ENCODE measurements around the gene GRIK5. TPM values are rescaled to one million over a fixed set of nuclear protein-coding genes. Genes with fewer than 3 reads are reported as not detected.
"Not testable (repeated sequence)": the region's sequence is repeated elsewhere in the genome, so short reads cannot be mapped to it uniquely, and the experiment has no call there.

Gene GRIK5
- total and polyA plus RNA-seq, 7 experiments from 2014 or later = 0.09 to 3.5 (median 0.74) TPM; not detected in 1

- peak overlapping the region in 6 of 9 donors; percentile 28 to 60 (median 34) for H3K27ac Mint-ChIP-seq
- no peaks in the 10 kb centered on the region for H3K27me3 ChIP-seq (ENCODE audit: control insufficient read depth in 2 of 2, insufficient read depth in 2 of 2, low read length in 2 of 2)
- ChIA-PET CTCF (interaction anchor here (0.6 to 4.8 kb wide), 34 partner anchors 9 to 330 kb away, joined by 3 to 38 read pairs (median 4); partner anchors contain the start of genes PAFAH1B3, POU2F2 and PRR19), POLR2A (interaction anchor here (0.8 to 1.2 kb wide), 3 partner anchors 23 to 162 kb away, joined by 3 to 5 read pairs (median 4); partner anchors contain the start of gene POU2F2)
- no peaks in the 10 kb centered on the region for H3K27me3 Mint-ChIP-seq
- no peaks in the 10 kb centered on the region for H3K9me3 ChIP-seq (ENCODE audit: control insufficient read depth in 2 of 3, low read length in 3 of 3)
- intact Hi-C loops (cut with micrococcal nuclease) = loop anchor here (1.0 to 5.0 kb wide), 17 partner anchors 13 to 334 kb away; partner anchors contain the start of genes MEGF8 (in 2 of the 2), POU2F2 (in 2 of the 2), CXCL17 (in 1 of the 2) and ERF (in 1 of the 2)
- DNase-seq = peak; percentile 73 to 89 (median 83)
- peaks cover 6 to 44% (median 13%) of the 10 kb centered on the region in 7 donors for H3K4me1 Mint-ChIP-seq
- ATAC-seq = peak; percentile 100
- no peak overlapping the region for H3K27ac ChIP-seq (ENCODE audit: low read depth, low read length)
- no peak overlapping the region for H3K4me3 ChIP-seq (ENCODE audit: low read length)
- H3K4me3 Mint-ChIP-seq = no peak overlapping the region
- H3K36me3 ChIP-seq (ENCODE audit: control insufficient read depth in 2 of 3, insufficient read depth in 3 of 3, low read length in 3 of 3) = peaks cover 0 to 34% (median 3%) of the 10 kb centered on the region in 3 experiments
- peaks cover 0 to 1% (median 0%) of the 10 kb centered on the region in 11 donors for H3K9me3 Mint-ChIP-seq
- peaks cover 4 to 18% (median 5%) of the 10 kb centered on the region in 5 donors for H3K36me3 Mint-ChIP-seq
- no peaks in the 10 kb centered on the region for H3K4me1 ChIP-seq (ENCODE audit: control insufficient read depth in 2 of 2, insufficient read depth in 2 of 2, low read length in 2 of 2)
Measured at GRCh38 chr19:42108527-42109389, 38.8 kb upstream of the GRIK5 start.

- H3K27me3 ChIP-seq (ENCODE audit: control insufficient read depth in 2 of 2, insufficient read depth in 2 of 2, low read length in 2 of 2) = no peaks in the 10 kb centered on the region
- H3K27me3 Mint-ChIP-seq = no peaks in the 10 kb centered on the region
- CTCF ChIA-PET = no interaction called here
- no peaks in the 10 kb centered on the region for H3K9me3 ChIP-seq (ENCODE audit: control insufficient read depth in 2 of 3, low read length in 3 of 3)
- ATAC-seq = no peak
- H3K27ac ChIP-seq (ENCODE audit: low read depth, low read length) = no peak overlapping the region
- H3K4me1 Mint-ChIP-seq = peaks cover 6 to 34% (median 13%) of the 10 kb centered on the region in 7 donors
- peak overlapping the region in 1 of 9 donors; percentile 53 for H3K27ac Mint-ChIP-seq
- no peak overlapping the region for H3K4me3 ChIP-seq (ENCODE audit: low read length)
- no peak overlapping the region for H3K4me3 Mint-ChIP-seq
- no peak for DNase-seq
- no peaks in the 10 kb centered on the region for H3K4me1 ChIP-seq (ENCODE audit: control insufficient read depth in 2 of 2, insufficient read depth in 2 of 2, low read length in 2 of 2)
- H3K36me3 ChIP-seq (ENCODE audit: control insufficient read depth in 2 of 3, insufficient read depth in 3 of 3, low read length in 3 of 3) = peaks cover 0 to 15% (median 0%) of the 10 kb centered on the region in 3 experiments
- H3K9me3 Mint-ChIP-seq = no peaks in the 10 kb centered on the region
- intact Hi-C loops (cut with micrococcal nuclease) = loop anchor here (5.0 kb wide), 3 partner anchors 297 to 337 kb away; partner anchors contain the start of gene CXCL17 (in 1 of the 2)
- POLR2A ChIA-PET = interaction anchor here (0.7 kb wide), 1 partner anchor 131 kb away, joined by 3 read pairs; no protein-coding TSS in a partner anchor
- peaks cover 4 to 15% (median 11%) of the 10 kb centered on the region in 5 donors for H3K36me3 Mint-ChIP-seq
Measured at GRCh38 chr19:42105368-42105767, 35.4 kb upstream of the GRIK5 start.

- ATAC-seq = no peak
- peaks cover 0 to 32% (median 0%) of the 10 kb centered on the region in 3 experiments for H3K36me3 ChIP-seq (ENCODE audit: control insufficient read depth in 2 of 3, insufficient read depth in 3 of 3, low read length in 3 of 3)
- CTCF ChIA-PET = interaction anchor here (1.6 kb wide), 1 partner anchor 177 kb away, joined by 4 read pairs; no protein-coding TSS in a partner anchor
- Mint-ChIP-seq H3K4me1 (peaks cover 0 to 25% (median 7%) of the 10 kb centered on the region in 7 donors), H3K4me3 (no peak overlapping the region), H3K9me3 (no peaks in the 10 kb centered on the region), H3K27ac (peak overlapping the region in 1 of 9 donors; percentile 24), H3K36me3 (peaks cover 4 to 26% (median 11%) of the 10 kb centered on the region in 5 donors), H3K27me3 (no peaks in the 10 kb centered on the region)
- no peaks in the 10 kb centered on the region for H3K9me3 ChIP-seq (ENCODE audit: control insufficient read depth in 2 of 3, low read length in 3 of 3)
- intact Hi-C loops (cut with micrococcal nuclease) = no loop called here
- POLR2A ChIA-PET = interaction anchor here (1.1 kb wide), 1 partner anchor 17 kb away, joined by 3 read pairs; no protein-coding TSS in a partner anchor
- H3K4me3 ChIP-seq (ENCODE audit: low read length) = no peak overlapping the region
- no peaks in the 10 kb centered on the region for H3K27me3 ChIP-seq (ENCODE audit: control insufficient read depth in 2 of 2, insufficient read depth in 2 of 2, low read length in 2 of 2)
- H3K27ac ChIP-seq (ENCODE audit: low read depth, low read length) = no peak overlapping the region
- no peak for DNase-seq
- H3K4me1 ChIP-seq (ENCODE audit: control insufficient read depth in 2 of 2, insufficient read depth in 2 of 2, low read length in 2 of 2) = no peaks in the 10 kb centered on the region
Measured at GRCh38 chr19:42102877-42103276, 32.9 kb upstream of the GRIK5 start.

- H3K4me1 Mint-ChIP-seq = peaks cover 0 to 12% (median 5%) of the 10 kb centered on the region in 7 donors
- peaks cover 0 to 49% (median 5%) of the 10 kb centered on the region in 3 experiments for H3K36me3 ChIP-seq (ENCODE audit: control insufficient read depth in 2 of 3, insufficient read depth in 3 of 3, low read length in 3 of 3)
- H3K27me3 ChIP-seq (ENCODE audit: control insufficient read depth in 2 of 2, insufficient read depth in 2 of 2, low read length in 2 of 2); H3K27me3 Mint-ChIP-seq; H3K4me3 Mint-ChIP-seq; H3K27ac ChIP-seq (ENCODE audit: low read depth, low read length); H3K4me1 ChIP-seq (ENCODE audit: control insufficient read depth in 2 of 2, insufficient read depth in 2 of 2, low read length in 2 of 2); H3K4me3 ChIP-seq (ENCODE audit: low read length); H3K9me3 Mint-ChIP-seq; intact Hi-C loops (cut with micrococcal nuclease); H3K9me3 ChIP-seq (ENCODE audit: control insufficient read depth in 2 of 3, low read length in 3 of 3); DNase-seq; ATAC-seq; H3K27ac Mint-ChIP-seq: not testable (repeated sequence)
- H3K36me3 Mint-ChIP-seq = peaks cover 4 to 36% (median 9%) of the 10 kb centered on the region in 5 donors
- CTCF ChIA-PET = interaction anchor here (1.4 kb wide), 1 partner anchor 8 kb away, joined by 8 read pairs; no protein-coding TSS in a partner anchor
- POLR2A ChIA-PET = interaction anchor here (1.3 kb wide), 1 partner anchor 24 kb away, joined by 3 read pairs; the partner anchor contains the start of gene ZNF574
Measured at GRCh38 chr19:42100241-42100640, 30.2 kb upstream of the GRIK5 start.

GRCh38 chr19:42099336-42099925, 29.4 kb upstream of the GRIK5 start:
- no peaks in the 10 kb centered on the region for H3K27me3 Mint-ChIP-seq
- no peaks in the 10 kb centered on the region for H3K9me3 Mint-ChIP-seq
- peaks cover 0 to 8% (median 3%) of the 10 kb centered on the region in 7 donors for H3K4me1 Mint-ChIP-seq
- no peak overlapping the region for H3K4me3 Mint-ChIP-seq
- CTCF ChIA-PET = interaction anchor here (0.5 to 1.4 kb wide), 4 partner anchors 9 to 33 kb away, joined by 3 to 8 read pairs (median 4); no protein-coding TSS in a partner anchor
- Histone ChIP-seq H3K36me3 (ENCODE audit: control insufficient read depth in 2 of 3, insufficient read depth in 3 of 3, low read length in 3 of 3) (peaks cover 0 to 53% (median 11%) of the 10 kb centered on the region in 3 experiments), H3K27me3 (ENCODE audit: control insufficient read depth in 2 of 2, insufficient read depth in 2 of 2, low read length in 2 of 2) (no peaks in the 10 kb centered on the region), H3K4me3 (ENCODE audit: low read length) (no peak overlapping the region), H3K9me3 (ENCODE audit: control insufficient read depth in 2 of 3, low read length in 3 of 3) (no peaks in the 10 kb centered on the region), H3K4me1 (ENCODE audit: control insufficient read depth in 2 of 2, insufficient read depth in 2 of 2, low read length in 2 of 2) (no peaks in the 10 kb centered on the region), H3K27ac (ENCODE audit: low read depth, low read length) (no peak overlapping the region)
- POLR2A ChIA-PET = interaction anchor here (0.8 kb wide), 1 partner anchor 9 kb away, joined by 3 read pairs; no protein-coding TSS in a partner anchor
- H3K36me3 Mint-ChIP-seq = peaks cover 7 to 39% (median 15%) of the 10 kb centered on the region in 5 donors
- ATAC-seq (no peak), DNase-seq (no peak)
- no peak overlapping the region for H3K27ac Mint-ChIP-seq
- intact Hi-C loops (cut with micrococcal nuclease) = loop anchor here in 1 of 2 donors (10.0 kb wide), 1 partner anchor 65 kb away; no protein-coding TSS in a partner anchor

GRCh38 chr19:42098781-42099180, 28.8 kb upstream of the GRIK5 start:
- no peaks in the 10 kb centered on the region for H3K27me3 ChIP-seq (ENCODE audit: control insufficient read depth in 2 of 2, insufficient read depth in 2 of 2, low read length in 2 of 2)
- H3K9me3 Mint-ChIP-seq = no peaks in the 10 kb centered on the region
- no peak overlapping the region for H3K4me3 Mint-ChIP-seq
- no peaks in the 10 kb centered on the region for H3K9me3 ChIP-seq (ENCODE audit: control insufficient read depth in 2 of 3, low read length in 3 of 3)
- peaks cover 0 to 10% (median 5%) of the 10 kb centered on the region in 7 donors for H3K4me1 Mint-ChIP-seq
- ATAC-seq (no peak), DNase-seq (no peak)
- peaks cover 10 to 46% (median 20%) of the 10 kb centered on the region in 5 donors for H3K36me3 Mint-ChIP-seq
- H3K27ac ChIP-seq (ENCODE audit: low read depth, low read length) = no peak overlapping the region
- intact Hi-C loops (cut with micrococcal nuclease) = loop anchor here in 1 of 2 donors (10.0 kb wide), 1 partner anchor 64 kb away; no protein-coding TSS in a partner anchor
- POLR2A ChIA-PET = interaction anchor here (0.8 kb wide), 1 partner anchor 8 kb away, joined by 3 read pairs; no protein-coding TSS in a partner anchor
- H3K4me1 ChIP-seq (ENCODE audit: control insufficient read depth in 2 of 2, insufficient read depth in 2 of 2, low read length in 2 of 2) = no peaks in the 10 kb centered on the region
- H3K27ac Mint-ChIP-seq = no peak overlapping the region
- H3K27me3 Mint-ChIP-seq = no peaks in the 10 kb centered on the region
- H3K4me3 ChIP-seq (ENCODE audit: low read length) = no peak overlapping the region
- H3K36me3 ChIP-seq (ENCODE audit: control insufficient read depth in 2 of 3, insufficient read depth in 3 of 3, low read length in 3 of 3) = peaks cover 0 to 56% (median 16%) of the 10 kb centered on the region in 3 experiments
- CTCF ChIA-PET = interaction anchor here (1.1 to 1.4 kb wide), 2 partner anchors 10 to 17 kb away, joined by 3 to 8 read pairs; no protein-coding TSS in a partner anchor
